Natural killer cell (primary cell): Measurements from ENCODE around the gene HRCT1. TPM values are rescaled to one million over a fixed set of nuclear protein-coding genes. Genes with fewer than 3 reads are reported as not detected.

Experiments
- ATAC-seq, 3 donors: fragments of 150-1000 bp in 2 of 3; fragments of 200-7000 bp in 1 of 3; cut with Tn5 transposase; 1 replicate in 1 of 3; 2 replicates in 2 of 3; pipeline ENCODE4 v1.10.0; 2021; ENCODE audit warnings: mild to moderate bottlenecking in 2 of 3, moderate library complexity in 2 of 3
- DNase-seq, 2 donors: peaks; one replicate each; pipeline versions ENCODE4 v3.0.0 to v3.0.0-alpha.2; 2013 to 2021; ENCODE audit warnings: mixed read lengths in 1 of 2
- H3K27ac ChIP-seq: one replicate; pipeline ENCODE4 v1.5.1; 2013; ENCODE audit warnings: mild to moderate bottlenecking, low read length
- H3K27me3 ChIP-seq: one replicate; pipeline ENCODE4 v1.6.1; 2013; ENCODE audit warnings: low read length; ENCODE audit not compliant: control insufficient read depth, insufficient read depth
- H3K36me3 ChIP-seq: one replicate; pipeline ENCODE4 v1.6.1; 2013; ENCODE audit warnings: low read length; ENCODE audit not compliant: control insufficient read depth, insufficient read depth
- H3K4me1 ChIP-seq: one replicate; pipeline ENCODE4 v1.6.1; 2013; ENCODE audit warnings: low read length; ENCODE audit not compliant: control insufficient read depth, insufficient read depth
- H3K4me3 ChIP-seq: one replicate; pipeline ENCODE4 v1.5.1; 2013; ENCODE audit warnings: low read length
- H3K9me3 ChIP-seq: one replicate; pipeline ENCODE4 v1.6.1; 2013; ENCODE audit warnings: low read length; ENCODE audit not compliant: control insufficient read depth, insufficient read depth
- H3K27ac Mint-ChIP-seq, 2 donors: one replicate each; pipeline ENCODE4 v1.8.0; 2022; ENCODE audit warnings: mild to moderate bottlenecking in 2 of 2, mixed read lengths in 2 of 2, moderate library complexity in 1 of 2
- H3K27me3 Mint-ChIP-seq, 2 donors: one replicate each; pipeline ENCODE4 v1.8.0; 2022; ENCODE audit warnings: low read depth in 2 of 2, mixed read lengths in 2 of 2
- H3K36me3 Mint-ChIP-seq: one replicate; pipeline ENCODE4 v1.8.0; 2022; ENCODE audit warnings: mixed read lengths
- H3K4me1 Mint-ChIP-seq, 2 donors: one replicate each; pipeline ENCODE4 v1.8.0; 2022; ENCODE audit warnings: mixed read lengths in 2 of 2
- H3K4me3 Mint-ChIP-seq: one replicate; pipeline ENCODE4 v1.8.0; 2022; ENCODE audit warnings: mild to moderate bottlenecking, moderate library complexity, mixed read lengths
- H3K9me3 Mint-ChIP-seq, 2 donors: one replicate each; pipeline ENCODE4 v1.8.0; 2022; ENCODE audit warnings: mixed read lengths in 2 of 2
- CTCF ChIP-seq: fragments of 200-600 bp; IDR thresholded peaks from one replicate; pipeline ENCODE4 v1.8.0; 2022; ENCODE audit warnings: antibody characterized with exemption
- WGBS: methylation state at CpG from one replicate; pipeline ENCODE4 v1.1.7; 2013; ENCODE audit warnings: missing lambda C conversion rate; ENCODE audit not compliant: insufficient coverage; 5-methylcytosine and 5-hydroxymethylcytosine counted together
- intact Hi-C: fragments of 100-400 bp; cut with micrococcal nuclease; formaldehyde crosslinking; loops from one replicate; pipeline ENCODE4 v1.14.2; 2022
- total RNA-seq, 4 donors: library from RNA; stranded (reverse); fragments of 120-200 nt in 1 of 4; gene quantifications; one replicate each; pipeline versions ENCODE4 v1.2.3 to v1.2.4, GENCODE V29; 2013 to 2022

Gene HRCT1
- total RNA-seq, 3 donors from 2014 or later (not counting 1 experiment from before 2014, with no cell fraction given), result not detected

- 85% methylated on average over 9 of the region's 9 CpGs for WGBS
- no peak for DNase-seq
- Mint-ChIP-seq H3K4me3 (no peak overlapping the region), H3K4me1 (peaks cover 0 to 12% of the 10 kb centered on the region in 2 donors), H3K9me3 (no peaks in the 10 kb centered on the region), H3K27me3 (peaks cover 0 to 6% of the 10 kb centered on the region in 2 donors), H3K27ac (no peak overlapping the region), H3K36me3 (no peaks in the 10 kb centered on the region)
- Histone ChIP-seq H3K9me3 (no peaks in the 10 kb centered on the region), H3K4me3 (no peak overlapping the region), H3K4me1 (peaks cover 30% of the 10 kb centered on the region), H3K27me3 (no peaks in the 10 kb centered on the region), H3K36me3 (no peaks in the 10 kb centered on the region), H3K27ac (no peak overlapping the region)
- no peak for ATAC-seq
- intact Hi-C loops, result no loop called here
- no peak for TF ChIP-seq CTCF
Measured at GRCh38 chr9:35908504-35909125, 2.6 kb downstream of the HRCT1 start.

- H3K36me3 Mint-ChIP-seq, result no peaks in the 10 kb centered on the region
Measured at GRCh38 chr9:35909274-35909673, 3.3 kb downstream of the HRCT1 start, which contains the start of gene SPAAR. SPAAR (plus strand) TSS chr9:35909490; CDS start chr9:35910464, 974 bp downstream.

GRCh38 chr9:35909687-35910612, 3.9 kb downstream of the HRCT1 start:
- no peak for DNase-seq
- no peaks in the 10 kb centered on the region for H3K9me3 ChIP-seq
- H3K9me3 Mint-ChIP-seq, result no peaks in the 10 kb centered on the region
- no peaks in the 10 kb centered on the region for H3K27me3 Mint-ChIP-seq
- no peak overlapping the region for H3K4me3 Mint-ChIP-seq
- intact Hi-C loops, result no loop called here
- no peak for TF ChIP-seq CTCF
- no peak overlapping the region for H3K4me3 ChIP-seq
- H3K27me3 ChIP-seq, result no peaks in the 10 kb centered on the region
- 90% methylated on average over 34 of the region's 34 CpGs for WGBS
- H3K4me1 Mint-ChIP-seq, result peaks cover 0 to 12% of the 10 kb centered on the region in 2 donors
- H3K36me3 Mint-ChIP-seq, result no peaks in the 10 kb centered on the region
- H3K4me1 ChIP-seq, result peaks cover 30% of the 10 kb centered on the region
- no peak for ATAC-seq
- no peak overlapping the region for H3K27ac Mint-ChIP-seq
- H3K36me3 ChIP-seq, result no peaks in the 10 kb centered on the region
- no peak overlapping the region for H3K27ac ChIP-seq

More at GRCh38 chr9:35909274-35909673, 3.3 kb downstream of the HRCT1 start, which contains the start of gene SPAAR:
- Mint-ChIP-seq H3K4me3 (no peak within 1 kb of the TSS), H3K4me1 (peaks cover 0 to 12% of the 10 kb centered on the region in 2 donors), H3K27me3 (no peaks in the 10 kb centered on the region), H3K9me3 (no peaks in the 10 kb centered on the region), H3K27ac (no peak within 1 kb of the TSS)
- 87% methylated on average over 11 of the region's 11 CpGs for WGBS
- intact Hi-C loops, result no loop called here
- no peaks in the 10 kb centered on the region for H3K27me3 ChIP-seq
- no peaks in the 10 kb centered on the region for H3K36me3 ChIP-seq
- H3K9me3 ChIP-seq, result no peaks in the 10 kb centered on the region
- no peak for TF ChIP-seq CTCF
- no peak for ATAC-seq
- no peak within 1 kb of the TSS for H3K4me3 ChIP-seq
- H3K27ac ChIP-seq, result no peak within 1 kb of the TSS
- no peak for DNase-seq
- peaks cover 30% of the 10 kb centered on the region for H3K4me1 ChIP-seq
